HL-60/S4 treated with phorbol 12-myristate 13-acetate at 8.2 ng/mL for 4 days and 3 days (cell line): Measurements from ENCODE around the gene CLNS1A.
"Not testable (repeated sequence)": the region's sequence is repeated elsewhere in the genome, so short reads cannot be mapped to it uniquely, and the experiment has no call there.

ENCODE experiments used
- in situ Hi-C: fragments of 300-500 bp; cut with MboI; formaldehyde crosslinking; loops from 2 replicates; pipeline ENCODE4 v1.15.0; 2022; ENCODE audit warnings: low sequenced_read_pairs

Gene CLNS1A

DNA sequence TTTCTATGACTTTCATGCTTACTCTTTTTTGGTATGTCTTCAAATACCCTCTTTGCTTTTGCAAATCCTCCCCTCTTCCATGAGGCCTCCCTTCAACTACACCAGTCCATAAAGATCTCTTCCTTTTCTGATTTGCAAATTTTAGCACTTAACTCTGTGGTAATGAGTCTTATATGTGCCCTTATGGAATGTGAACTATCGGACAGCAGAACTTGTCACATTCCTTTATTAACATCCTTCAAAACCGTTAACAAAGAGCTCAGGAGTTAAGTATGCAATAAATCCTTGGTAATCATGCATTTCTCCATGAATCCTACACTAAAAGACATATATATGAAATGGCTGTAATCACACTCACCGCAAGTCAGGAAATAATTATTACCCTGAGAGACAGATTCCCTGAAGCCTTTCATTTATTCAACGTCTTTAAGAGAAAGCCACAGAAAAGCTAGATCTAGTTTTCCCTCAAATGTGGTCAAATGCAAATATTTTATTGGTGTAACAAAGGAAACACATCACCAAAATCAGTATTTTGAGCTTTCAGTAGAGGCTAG is 7.4 kb downstream of the CLNS1A start:
- in situ Hi-C loops: no loop called here

DNA sequence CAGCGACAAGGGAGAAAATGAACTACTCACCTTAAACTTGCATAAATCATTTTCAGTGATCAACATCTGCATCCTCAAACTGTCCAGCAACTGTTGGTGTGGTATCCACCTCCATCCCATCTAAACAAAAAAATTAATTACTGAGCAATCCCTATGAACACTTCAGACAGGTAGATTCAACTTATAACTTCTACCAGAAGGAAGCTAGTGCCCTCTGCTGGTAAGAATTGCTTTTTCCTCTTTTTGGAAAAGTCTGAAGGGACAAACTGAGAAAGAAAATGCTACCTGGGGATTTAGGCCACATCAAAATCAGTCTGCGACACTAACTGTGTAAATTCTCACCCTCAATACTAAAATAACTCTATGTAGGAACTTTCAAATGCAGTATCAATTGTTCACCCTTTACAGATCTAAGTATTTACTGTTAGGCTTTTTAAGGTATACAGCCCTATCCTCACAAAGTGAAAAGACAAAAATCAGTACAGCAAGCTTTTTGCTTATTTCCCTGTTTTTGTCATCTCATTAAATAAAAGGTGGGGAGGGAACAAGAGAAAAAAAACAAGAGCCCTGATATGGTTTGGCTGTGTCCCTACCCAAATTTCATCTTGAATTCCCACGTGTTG is 17.9 kb downstream of the CLNS1A start:
- in situ Hi-C loops: no loop called here

GRCh38 chr11:77617892-77618291 is 19.7 kb downstream of the CLNS1A start:
- in situ Hi-C loops: no loop called here

DNA sequence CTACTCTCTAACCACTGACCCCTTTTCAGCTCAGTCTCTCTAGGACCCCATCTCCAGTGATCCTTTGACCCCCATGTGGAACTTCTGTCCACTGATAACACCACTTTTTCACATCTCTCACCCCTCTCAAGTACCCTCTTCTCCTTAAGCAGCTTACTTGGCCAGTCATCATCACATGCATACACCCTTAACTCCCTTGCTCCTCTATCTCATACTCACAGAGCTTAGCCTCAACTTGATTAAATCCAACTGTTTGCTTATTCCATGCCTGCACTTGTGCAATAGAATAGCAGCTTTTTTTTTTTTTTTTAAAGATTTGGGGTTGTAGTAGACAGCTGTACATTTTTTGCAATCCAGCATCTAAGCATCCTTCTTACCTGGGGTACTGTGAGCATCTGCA is 25.7 kb downstream of the CLNS1A start:
- in situ Hi-C loops: no loop called here

- in situ Hi-C loops: no loop called here
Measured at GRCh38 chr11:77609234-77609633, 28.4 kb downstream of the CLNS1A start.

- in situ Hi-C loops: no loop called here
Measured at GRCh38 chr11:77604281-77604680, 33.3 kb downstream of the CLNS1A start.

GRCh38 chr11:77602381-77603088 is 35.1 kb downstream of the CLNS1A start:
- in situ Hi-C loops: no loop called here

GRCh38 chr11:77598195-77598594 is 39.4 kb downstream of the CLNS1A start:
- in situ Hi-C loops: no loop called here

DNA sequence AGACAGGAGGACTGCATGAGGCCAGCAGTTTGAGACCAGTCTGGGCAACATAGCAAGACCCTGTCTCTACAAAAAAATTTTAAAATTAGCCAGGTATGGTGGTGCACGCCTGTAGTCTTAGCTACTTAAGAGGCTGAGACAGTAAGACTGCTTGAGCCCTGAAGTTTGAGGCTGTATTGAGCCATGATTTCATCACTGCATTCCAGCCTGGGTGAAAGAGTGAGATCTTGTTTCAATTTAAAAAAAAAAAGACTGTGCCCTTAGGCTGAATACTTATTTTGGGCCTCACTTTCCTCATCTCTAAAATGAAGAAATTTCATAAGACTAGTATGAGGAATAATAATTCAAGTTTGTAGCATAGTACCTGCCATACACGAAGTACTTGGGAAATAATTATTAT is 41.0 kb downstream of the CLNS1A start:
- in situ Hi-C loops: no loop called here

GRCh38 chr11:77593883-77594282 is 43.7 kb downstream of the CLNS1A start:
- in situ Hi-C loops: no loop called here

GRCh38 chr11:77592727-77593126 is 44.9 kb downstream of the CLNS1A start:
- in situ Hi-C loops: no loop called here

DNA sequence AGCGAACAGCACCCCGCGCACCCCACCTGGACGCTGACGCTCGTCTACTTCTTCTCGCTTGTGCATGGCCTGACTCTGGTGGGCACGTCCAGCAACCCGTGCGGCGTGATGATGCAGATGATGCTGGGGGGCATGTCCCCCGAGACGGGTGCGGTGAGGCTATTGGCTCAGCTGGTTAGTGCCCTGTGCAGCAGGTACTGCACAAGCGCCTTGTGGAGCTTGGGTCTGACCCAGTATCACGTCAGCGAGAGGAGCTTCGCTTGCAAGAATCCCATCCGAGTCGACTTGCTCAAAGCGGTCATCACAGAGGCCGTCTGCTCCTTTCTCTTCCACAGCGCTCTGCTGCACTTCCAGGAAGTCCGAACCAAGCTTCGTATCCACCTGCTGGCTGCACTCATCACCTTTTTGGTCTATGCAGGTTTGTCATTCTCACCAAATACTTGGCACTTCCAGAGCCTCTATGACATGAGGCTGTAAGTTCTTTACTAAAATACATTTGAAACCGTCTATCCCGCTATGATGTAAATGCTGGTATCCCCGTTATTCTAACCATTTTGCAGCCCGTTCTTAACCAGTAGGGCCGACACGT is 47.3 kb downstream of the CLNS1A start:
- in situ Hi-C loops: no loop called here

DNA sequence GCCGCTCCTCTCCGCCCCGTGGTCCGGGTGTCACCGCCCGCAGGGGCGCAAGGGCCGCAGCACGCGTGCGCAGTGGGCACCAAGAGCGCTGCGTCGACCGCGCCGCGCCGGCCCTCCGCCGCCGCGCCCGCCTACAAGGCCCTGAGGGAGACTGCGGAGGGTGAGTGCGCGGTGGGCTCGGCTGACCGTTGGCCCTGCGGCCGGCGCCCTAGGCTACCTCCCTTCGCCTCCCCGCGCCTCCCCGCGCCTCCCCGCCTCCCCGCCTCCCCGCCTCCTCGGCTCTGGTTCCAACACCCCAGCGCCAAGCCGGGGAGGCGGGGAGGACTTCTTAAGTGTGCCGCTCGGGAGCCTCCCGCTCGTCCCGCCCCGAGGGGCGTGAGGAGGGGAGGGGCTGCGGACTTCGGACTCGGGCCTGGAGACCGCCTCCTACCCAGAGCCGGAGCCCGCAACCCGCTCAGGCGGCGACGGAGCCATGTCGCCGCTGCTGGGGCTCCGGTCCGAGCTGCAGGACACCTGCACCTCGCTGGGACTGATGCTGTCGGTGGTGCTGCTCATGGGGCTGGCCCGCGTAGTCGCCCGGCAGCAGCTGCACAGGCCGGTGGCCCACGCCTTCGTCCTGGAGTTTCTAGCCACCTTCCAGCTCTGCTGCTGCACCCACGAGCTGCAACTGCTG is 47.9 kb downstream of the CLNS1A start, which contains the start of gene AQP11:
TSS of gene AQP11 (plus strand) at position 433 of the 673 bp plus-strand sequence. CDS start at position 473, 40 bp downstream.
- in situ Hi-C loops: no loop called here

DNA sequence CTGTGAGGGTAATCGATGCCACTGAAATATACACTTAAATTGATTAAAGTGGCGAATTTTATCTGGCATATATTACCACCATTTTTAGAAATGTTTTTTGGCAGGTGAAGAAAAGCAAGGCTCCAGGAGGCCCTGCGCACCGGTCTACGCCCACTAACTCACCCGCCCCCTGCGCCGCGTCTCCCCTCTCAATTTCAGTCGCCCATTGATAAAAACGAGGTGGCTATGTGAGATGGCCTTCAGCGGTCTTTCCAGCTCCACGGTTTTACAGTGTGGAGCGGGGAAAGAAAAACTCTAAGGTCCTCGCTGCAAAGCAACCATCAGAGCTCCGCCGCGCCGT is 48.4 kb downstream of the CLNS1A start:
- in situ Hi-C loops: no loop called here

- in situ Hi-C loops: no loop called here
Measured at GRCh38 chr11:77580712-77581337, 56.8 kb downstream of the CLNS1A start.

DNA sequence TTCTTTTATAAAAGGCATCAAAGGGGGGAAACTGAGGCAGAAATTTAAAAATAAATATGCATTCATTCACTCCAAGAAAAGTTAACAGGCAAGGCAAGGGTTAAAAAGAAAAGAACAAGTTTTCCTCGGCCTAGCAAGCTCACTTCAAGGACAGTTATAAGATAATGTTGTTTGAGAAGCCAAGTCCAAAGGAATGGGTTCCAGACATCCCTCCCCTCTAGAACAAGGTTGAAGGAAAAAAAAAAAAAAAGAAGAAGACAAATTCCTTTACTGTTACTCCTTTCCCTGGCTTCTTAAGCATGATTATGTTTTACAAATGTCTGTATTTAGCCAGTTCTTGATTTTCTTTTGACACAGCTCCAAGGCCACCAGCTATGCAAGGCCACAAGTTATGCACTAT is 62.2 kb downstream of the CLNS1A start:
- in situ Hi-C loops: not testable (repeated sequence)

- in situ Hi-C loops: loop anchor here (25.0 kb wide), 1 partner anchor 184 kb away; no protein-coding TSS in a partner anchor
Measured at GRCh38 chr11:77570896-77571295, 66.7 kb downstream of the CLNS1A start.

GRCh38 chr11:77569676-77570070 is 67.9 kb downstream of the CLNS1A start:
- in situ Hi-C loops: loop anchor here (25.0 kb wide), 1 partner anchor 182 kb away; no protein-coding TSS in a partner anchor

DNA sequence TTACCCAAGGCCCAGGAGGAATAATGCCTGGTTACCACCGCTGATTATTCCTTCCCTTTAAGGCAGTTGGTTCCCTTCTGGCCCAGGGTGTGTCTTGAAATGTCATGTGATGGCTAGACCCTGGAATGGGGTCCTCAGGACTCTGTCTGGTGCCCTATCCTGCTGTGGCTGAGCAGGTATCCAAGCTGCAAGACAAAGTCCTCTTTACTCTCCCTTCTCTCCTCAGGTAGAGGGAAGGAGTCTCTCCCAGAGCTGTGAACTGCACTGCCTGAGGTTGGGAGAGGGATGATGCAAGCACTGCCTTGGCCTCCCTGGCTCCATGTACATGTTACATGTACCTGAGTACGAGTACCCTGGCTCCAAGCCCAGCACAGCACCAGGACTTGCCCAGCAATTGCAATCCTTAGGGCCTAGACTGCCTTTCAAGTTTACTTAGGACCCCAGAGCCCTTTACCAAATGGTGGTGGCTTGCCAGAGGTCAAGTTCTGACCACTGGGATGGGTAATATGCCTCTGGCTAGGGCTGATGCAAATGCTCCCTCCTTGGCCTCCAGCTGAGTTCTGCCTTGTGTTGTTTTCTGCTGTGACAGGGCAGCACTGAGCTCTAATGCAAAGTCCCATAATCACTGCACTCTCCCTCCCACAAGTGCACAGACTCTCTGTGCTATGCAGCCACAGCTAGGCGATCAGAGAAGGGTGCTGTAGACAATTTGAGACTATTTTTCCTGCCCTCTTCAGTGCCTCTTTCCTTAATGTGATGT is 68.5 kb downstream of the CLNS1A start:
- in situ Hi-C loops: loop anchor here (25.0 kb wide), 1 partner anchor 182 kb away; no protein-coding TSS in a partner anchor

DNA sequence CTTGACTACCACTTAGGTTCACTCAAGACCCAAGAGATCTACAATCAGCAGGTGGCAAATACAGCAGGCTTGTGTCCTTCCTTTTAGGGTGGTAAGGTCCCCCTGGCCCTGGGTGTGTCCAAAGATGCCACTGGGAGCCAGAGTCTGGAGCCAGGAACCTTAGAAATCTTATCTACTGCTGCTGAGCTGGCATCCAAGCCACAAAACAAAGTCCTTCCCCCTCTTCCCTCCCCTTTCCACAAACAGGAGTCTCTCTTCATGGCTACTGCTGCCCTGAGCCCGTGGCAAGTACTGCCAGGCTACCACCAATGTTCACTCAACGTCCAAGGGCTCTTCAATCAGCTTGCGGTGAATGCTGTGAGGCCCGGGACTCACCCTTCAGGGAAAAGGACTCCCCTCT is 69.3 kb downstream of the CLNS1A start:
- in situ Hi-C loops: loop anchor here (25.0 kb wide), 1 partner anchor 181 kb away; no protein-coding TSS in a partner anchor
